H1 (cell line): Measurements from ENCODE around the gene RAD9A. TPM values are rescaled to one million over a fixed set of nuclear protein-coding genes. Genes with fewer than 3 reads are reported as not detected.

ENCODE experiments used
- CTCF ChIA-PET: fragments of 300-600 bp; sonication (Branson Sonifier 250); formaldehyde crosslinking; loops from one replicate; lab custom pipeline; 2021; ENCODE audit not compliant: partially characterized antibody; lab: Charles Lee
- POLR2A ChIA-PET: fragments of 300-600 bp; sonication (Branson Sonifier 250); formaldehyde crosslinking; loops from one replicate; lab custom pipeline; 2021; ENCODE audit warnings: inconsistent platforms; ENCODE audit not compliant: partially characterized antibody; lab: Charles Lee
- DNase-seq, 2 experiments: peaks; one replicate each; pipeline versions ENCODE4 v3.0.0 to v3.0.0-alpha.2; 2010 to 2022; ENCODE audit warnings: low spot score in 2 of 2, low read depth in 1 of 2, mixed read lengths in 1 of 2
- FAIRE-seq: peaks from 2 replicates; lab custom pipeline; 2011; peaks lifted over from hg19 to GRCh38; lab: Jason Lieb, UNC
- H2AFZ ChIP-seq: 2 replicates; pipeline ENCODE4 v1.8.1; 2012; ENCODE audit warnings: low read length, inconsistent platforms
- H2AK5ac ChIP-seq: 2 replicates; pipeline ENCODE4 v1.6.1; 2013; ENCODE audit warnings: low read depth, low read length
- H2BK120ac ChIP-seq: replicated peaks from 2 replicates; pipeline ENCODE3; 2013; ENCODE audit warnings: low read depth, low read length, inconsistent platforms
- H2BK12ac ChIP-seq: 2 replicates; pipeline ENCODE4 v1.6.1; 2013; ENCODE audit warnings: low read depth, low read length
- H2BK15ac ChIP-seq: 2 replicates; pipeline ENCODE4 v1.6.1; 2013; ENCODE audit warnings: low read length
- H2BK20ac ChIP-seq: 2 replicates; pipeline ENCODE4 v1.6.1; 2013; ENCODE audit warnings: low read length
- H2BK5ac ChIP-seq: 2 replicates; pipeline ENCODE4 v1.6.1; 2013; ENCODE audit warnings: low read depth, low read length
- H3K14ac ChIP-seq: 2 replicates; pipeline ENCODE4 v1.6.1; 2013; ENCODE audit warnings: inconsistent platforms; ENCODE audit not compliant: insufficient read length
- H3K18ac ChIP-seq: 2 replicates; pipeline ENCODE4 v1.6.1; 2013; ENCODE audit warnings: low read length; ENCODE audit errors: extremely low read depth
- H3K23ac ChIP-seq: 2 replicates; pipeline ENCODE4 v1.6.1; 2013; ENCODE audit warnings: inconsistent platforms; ENCODE audit not compliant: insufficient read length
- H3K23me2 ChIP-seq: 2 replicates; pipeline ENCODE4 v1.6.1; 2013; ENCODE audit warnings: low read depth, low read length
- H3K27ac ChIP-seq: 2 replicates; pipeline ENCODE4 v1.6.1; 2011; ENCODE audit warnings: low read depth, low read length, inconsistent platforms
- H3K27me3 ChIP-seq, 4 experiments: replicated peaks in 1 of 4; 1 replicate in 1 of 4; 2 replicates in 3 of 4; pipeline versions ENCODE4 v1.6.1 to v1.8.1; 2011 to 2013; ENCODE audit warnings: low read length in 3 of 4, mild to moderate bottlenecking in 3 of 4, inconsistent platforms in 2 of 4, mixed read lengths in 2 of 4, moderate library complexity in 1 of 4; ENCODE audit not compliant: control insufficient read depth in 3 of 4, insufficient read depth in 3 of 4; ENCODE audit errors: extremely low read depth in 1 of 4
- H3K36me3 ChIP-seq, 4 experiments: 2 replicates each; pipeline versions ENCODE4 v1.6.1 to v1.8.1; 2011 to 2013; ENCODE audit warnings: mild to moderate bottlenecking in 4 of 4, low read length in 3 of 4, moderate library complexity in 2 of 4, control low read depth in 1 of 4, inconsistent platforms in 1 of 4; ENCODE audit not compliant: insufficient read depth in 4 of 4, control insufficient read depth in 2 of 4
- H3K4ac ChIP-seq: replicated peaks from 2 replicates; pipeline ENCODE3; 2013; ENCODE audit warnings: low read length, low read depth, mixed read lengths, inconsistent platforms; ENCODE audit not compliant: insufficient read length
- H3K4me1 ChIP-seq, 4 experiments: replicated peaks in 1 of 4; 1 replicate in 1 of 4; 2 replicates in 3 of 4; pipeline versions ENCODE4 v1.6.1 to v1.8.1; 2011 to 2013; ENCODE audit warnings: low read length in 3 of 4, inconsistent platforms in 2 of 4, mixed read lengths in 1 of 4; ENCODE audit not compliant: insufficient read depth in 4 of 4, control insufficient read depth in 3 of 4
- H3K4me2 ChIP-seq, 2 experiments: 2 replicates each; pipeline versions ENCODE4 v1.6.1 to v1.8.1; 2011 to 2013; ENCODE audit warnings: low read depth in 2 of 2, low read length in 2 of 2, control low read depth in 1 of 2, inconsistent platforms in 1 of 2, mild to moderate bottlenecking in 1 of 2; ENCODE audit not compliant: insufficient read depth in 1 of 2
- H3K4me3 ChIP-seq, 4 experiments: fragments of 200-600, 300-600 bp in 1 of 4; sonication (generic), shearing (Covaris generic), sonication (Bioruptor Twin) in 1 of 4; 2 replicates each; pipeline versions ENCODE4 v1.5.1 to v1.8.1; 2011 to 2016; ENCODE audit warnings: low read length in 4 of 4, low read depth in 3 of 4, control low read depth in 2 of 4, inconsistent platforms in 2 of 4, mild to moderate bottlenecking in 2 of 4, mixed read lengths in 1 of 4, moderate library complexity in 1 of 4; ENCODE audit not compliant: insufficient read depth in 2 of 4; ENCODE audit errors: extremely low read depth in 1 of 4
- H3K56ac ChIP-seq: replicated peaks from 2 replicates; pipeline ENCODE3; 2013; ENCODE audit warnings: low read depth, mild to moderate bottlenecking, mixed read lengths, low read length, inconsistent platforms; ENCODE audit not compliant: insufficient read length
- H3K79me1 ChIP-seq: 2 replicates; pipeline ENCODE4 v1.6.1; 2013; ENCODE audit warnings: low read depth, low read length, control low read depth
- H3K79me2 ChIP-seq, 2 experiments: 2 replicates each; pipeline versions ENCODE4 v1.6.1 to v1.8.1; 2012 to 2013; ENCODE audit warnings: low read length in 2 of 2, mild to moderate bottlenecking in 2 of 2, inconsistent platforms in 1 of 2; ENCODE audit not compliant: insufficient read depth in 2 of 2, control insufficient read depth in 1 of 2
- H3K9ac ChIP-seq, 4 experiments: replicated peaks in 1 of 4; 1 replicate in 1 of 4; 2 replicates in 3 of 4; pipeline versions ENCODE4 v1.6.1 to v1.8.1; 2011 to 2013; ENCODE audit warnings: low read depth in 3 of 4, low read length in 3 of 4, control low read depth in 2 of 4, mild to moderate bottlenecking in 2 of 4, moderate library complexity in 2 of 4, inconsistent platforms in 1 of 4; ENCODE audit errors: extremely low read depth in 1 of 4
- H3K9me3 ChIP-seq, 2 experiments: 2 replicates each; pipeline versions ENCODE4 v1.6.1 to v1.8.1; 2012 to 2013; ENCODE audit warnings: mild to moderate bottlenecking in 2 of 2, moderate library complexity in 2 of 2, control low read depth in 1 of 2, inconsistent platforms in 1 of 2, low read depth in 1 of 2, low read length in 1 of 2, mixed read lengths in 1 of 2; ENCODE audit not compliant: insufficient read depth in 2 of 2
- H4K20me1 ChIP-seq, 2 experiments: replicated peaks in 1 of 2; 2 replicates each; pipeline versions ENCODE3 to v1.8.1; 2011 to 2013; ENCODE audit warnings: inconsistent platforms in 2 of 2, low read length in 2 of 2, mild to moderate bottlenecking in 1 of 2; ENCODE audit not compliant: insufficient read depth in 2 of 2, control insufficient read depth in 1 of 2
- H4K5ac ChIP-seq: 2 replicates; pipeline ENCODE4 v1.6.1; 2013; ENCODE audit warnings: low read length, low read depth, mixed read lengths, inconsistent platforms; ENCODE audit not compliant: insufficient read length
- H4K8ac ChIP-seq: 2 replicates; pipeline ENCODE4 v1.8.0; 2013; ENCODE audit warnings: mild to moderate bottlenecking, moderate library complexity, low read length, inconsistent platforms; ENCODE audit not compliant: insufficient read depth; ENCODE audit errors: extremely low read depth
- H4K91ac ChIP-seq: replicated peaks from 2 replicates; pipeline ENCODE3; 2013; ENCODE audit warnings: low read length, mixed read lengths, inconsistent platforms; ENCODE audit not compliant: insufficient read length
- GABPA ChIP-seq: IDR thresholded peaks from 2 replicates; pipeline ENCODE4 v1.6.1; 2011; ENCODE audit warnings: mild to moderate bottlenecking, low read length, moderate library complexity, borderline replicate concordance; ENCODE audit not compliant: insufficient read depth
- RBBP5 ChIP-seq: IDR thresholded peaks from 2 replicates; pipeline ENCODE4 v1.7.1; 2012; ENCODE audit warnings: low read depth, mild to moderate bottlenecking, inconsistent platforms, low read length, moderate library complexity, borderline replicate concordance
- SAP30 ChIP-seq: fragments of 300-600 bp; sonication (generic); IDR thresholded peaks from 2 replicates; pipeline ENCODE4 v1.7.1; 2012; ENCODE audit warnings: low read length, moderate library complexity, mild to moderate bottlenecking, inconsistent platforms; ENCODE audit not compliant: insufficient read depth, insufficient replicate concordance
- SP4 ChIP-seq: IDR thresholded peaks from 2 replicates; pipeline ENCODE4 v1.6.1; 2012; ENCODE audit warnings: low read length, inconsistent platforms
- WGBS, 2 experiments: shearing (Covaris generic) in 1 of 2; methylation state at CpG; one replicate each; pipeline versions ENCODE4 v1.1.6 to v1.1.7; 2013 to 2015; ENCODE audit warnings: low lambda C conversion rate in 2 of 2, mixed read lengths in 2 of 2, inconsistent platforms in 1 of 2, low coverage in 1 of 2, missing lambda C conversion rate in 1 of 2; ENCODE audit not compliant: insufficient replicate concordance in 2 of 2, insufficient coverage in 1 of 2, insufficient read length in 1 of 2; ENCODE audit errors: extremely low coverage in 1 of 2, missing lambda C conversion rate in 1 of 2; 5-methylcytosine and 5-hydroxymethylcytosine counted together
- polyA plus RNA-seq, 7 experiments: library from polyadenylated mRNA; depleted of rRNA in 3 of 7; stranded (reverse) in 5 of 7; unstranded in 2 of 7; fragments of >200 nt in 5 of 7; fragments of 200-250 nt in 2 of 7; gene quantifications; 1 replicate in 5 of 7; 2 replicates in 1 of 7; 4 replicates in 1 of 7; pipeline versions ENCODE4 v1.2.1 to v1.2.3, GENCODE V29; 2011 to 2013; ENCODE audit warnings: missing spikeins in 2 of 7, mixed read lengths in 2 of 7
- total RNA-seq: library from RNA; stranded (reverse); fragmentation: NEBNext Ultra II Directional; extraction: Animal tissue kit (Norgen Biotek cat#: 25700); gene quantifications from 2 replicates; pipeline ENCODE4 v1.2.1, GENCODE V29; 2021

RAD9A gene
- total and polyA plus RNA-seq, 2 of the 8 experiments (the other 6 are each of a cell fraction or from before 2014, with no cell fraction given) = 22.2 to 25.5 TPM

DNA sequence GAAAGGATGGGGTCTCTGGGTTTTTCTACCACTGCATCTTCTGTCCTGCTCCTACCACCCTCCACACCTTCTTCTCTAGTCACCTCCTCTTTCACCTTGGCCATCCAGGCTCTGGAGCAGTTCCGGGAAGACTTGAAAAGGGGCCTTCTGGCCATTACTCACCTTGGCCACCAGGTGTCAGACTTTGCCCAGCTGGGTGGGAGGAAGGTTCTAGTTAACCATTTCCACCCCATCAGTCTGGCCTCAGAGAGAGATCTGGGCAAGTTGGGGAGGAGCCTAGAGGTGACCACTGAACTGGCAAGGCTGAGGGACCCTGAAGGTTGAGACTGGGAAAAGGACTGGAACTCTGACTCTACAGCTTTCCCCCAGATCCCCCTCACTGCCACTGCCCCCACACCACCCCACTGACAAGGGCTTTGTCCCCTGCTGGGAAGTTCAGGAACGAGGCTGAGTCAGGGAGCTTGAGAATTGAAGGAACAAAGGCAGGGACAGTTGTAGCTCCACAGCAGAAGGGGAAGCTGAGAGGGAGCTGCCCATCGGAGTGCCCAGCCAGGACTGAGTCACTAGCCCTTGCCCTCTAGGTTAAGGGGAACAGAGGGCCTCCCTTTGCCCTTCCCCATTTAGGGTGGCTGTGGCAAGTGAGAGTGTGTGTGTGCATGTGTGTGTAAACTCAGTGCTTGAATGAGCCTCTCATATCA, 34.8 kb upstream of the RAD9A start:
- Histone ChIP-seq H3K23me2 (peaks cover 8% of the 10 kb centered on the region; the same call in 1 of the 2 replicates), H2BK120ac (no peak overlapping the region), H3K79me2 (no peaks in the 10 kb centered on the region), H3K23ac (no peak overlapping the region), H3K18ac (no peak overlapping the region; the same call in 1 of the 2 replicates), H3K9ac (0 out of 7 replicates have a peak overlapping the region, but pooled peaks of 1 of the 4 experiments have one; percentile 13), H3K14ac (no peak overlapping the region), H2AK5ac (no peak overlapping the region), H2BK20ac (peak overlapping the region; percentile 8), H3K4me2 (peak overlapping the region in 1 of 2 experiments; percentile 10; a peak in 1 of 4 replicates), H3K56ac (no peak overlapping the region), H2BK5ac (peak overlapping the region; percentile 52; the same call in 1 of the 2 replicates), H3K27ac (no peak overlapping the region), H3K9me3 (no peaks in the 10 kb centered on the region), H2BK15ac (no peak overlapping the region), H3K27me3 (no peaks in the 10 kb centered on the region; a peak in 1 of 7 replicates), H4K8ac (0 out of 2 replicates have a peak overlapping the region, but pooled peaks have one; percentile 52), H4K91ac (peak overlapping the region; percentile 57), H3K4ac (no peak overlapping the region), H3K4me1 (peaks cover 0 to 18% (median 15%) of the 10 kb centered on the region in 4 experiments; a peak in 6 of 7 replicates), H3K36me3 (no peaks in the 10 kb centered on the region), H4K5ac (no peak overlapping the region), H3K79me1 (peaks cover 2% of the 10 kb centered on the region; the same call in 1 of the 2 replicates), H4K20me1 (no peaks in the 10 kb centered on the region), H2AFZ (0 out of 2 replicates have a peak overlapping the region, but pooled peaks have one; percentile 74), H3K4me3 (no peak overlapping the region), H2BK12ac (peak overlapping the region; percentile 91)
- POLR2A ChIA-PET = interaction anchor here (0.9 to 1.7 kb wide), 7 partner anchors 9 to 283 kb away, joined by 3 to 6 read pairs (median 3); partner anchors contain the start of gene RAD9A
- no peak for FAIRE-seq
- DNase-seq = peak in 1 of 2 experiments; percentile 84
- CTCF ChIA-PET = interaction anchor here (0.7 to 20.0 kb wide), 14 partner anchors 11 to 327 kb away, joined by 3 to 1305 read pairs (median 4); partner anchors contain the start of genes CDK2AP2, CLCF1, PPP1CA and RAD9A
- 32% methylated on average over 3 of the region's 3 CpGs; no CpG with 5 or more reads in 1 of the 2 experiments for WGBS, 2 experiments
- TF ChIP-seq GABPA (peak; percentile 63; the same call in 1 of the 2 replicates), RBBP5 (no peak), SP4 (0 out of 2 replicates have a peak, but pooled peaks have one; percentile 59), SAP30 (no peak)
